ENCODE measurements around the gene NECAB3.

Gene NECAB3

DNA sequence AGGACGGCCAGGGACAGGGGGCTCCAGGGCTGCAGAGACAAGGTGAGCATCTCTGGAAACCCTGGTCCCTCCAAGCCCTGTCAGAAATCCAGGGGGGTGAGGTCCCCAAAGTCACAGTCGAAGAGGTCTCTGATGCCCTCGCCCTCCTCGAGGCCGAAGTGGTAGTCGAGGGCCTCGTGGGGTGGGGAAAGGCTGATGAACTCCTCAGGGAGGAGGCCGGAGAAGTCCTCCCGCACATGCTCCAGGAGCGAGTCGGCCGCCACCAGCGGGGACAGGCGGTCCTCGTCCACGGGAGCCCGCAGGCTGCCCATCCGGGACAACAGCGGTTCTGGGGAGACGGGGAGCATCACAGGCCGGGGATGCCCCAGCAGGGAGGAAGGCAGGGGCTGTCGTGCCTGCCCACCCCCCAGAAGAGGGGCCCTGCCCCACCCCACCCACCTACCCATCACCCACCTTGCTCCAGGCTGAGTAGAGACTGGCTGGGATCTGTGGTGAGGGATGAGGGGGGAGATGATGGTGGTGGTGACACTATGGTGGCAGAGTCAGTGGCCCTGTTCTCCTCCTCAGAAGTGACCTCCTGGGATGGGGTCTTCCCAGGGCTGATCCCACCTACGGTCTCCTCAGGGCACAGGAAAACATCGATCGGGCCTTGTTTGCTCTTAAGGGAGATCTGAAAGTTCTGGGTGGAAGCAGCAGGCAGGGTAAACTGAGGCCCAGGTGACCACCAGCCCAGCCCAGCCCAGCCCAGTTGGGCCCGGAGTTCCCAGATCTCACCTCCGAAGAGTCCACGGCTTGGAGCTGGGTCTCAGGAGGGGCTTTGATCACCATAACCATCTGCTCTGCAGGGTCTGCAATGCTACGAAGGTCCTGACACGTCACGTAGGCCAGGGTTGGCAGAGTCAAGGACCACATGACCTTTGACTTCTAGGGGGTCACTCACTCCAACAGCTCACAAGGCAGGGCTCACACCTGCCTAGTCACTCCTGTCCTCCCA, 2.7 kb upstream of the NECAB3 start:
- no peak for DNase-seq (ENCODE audit: low spot score)

- no peak for DNase-seq (ENCODE audit: low spot score)
These were observed 1.9 kb upstream of the NECAB3 start for GRCh38 chr20:33676121-33676520.

DNA sequence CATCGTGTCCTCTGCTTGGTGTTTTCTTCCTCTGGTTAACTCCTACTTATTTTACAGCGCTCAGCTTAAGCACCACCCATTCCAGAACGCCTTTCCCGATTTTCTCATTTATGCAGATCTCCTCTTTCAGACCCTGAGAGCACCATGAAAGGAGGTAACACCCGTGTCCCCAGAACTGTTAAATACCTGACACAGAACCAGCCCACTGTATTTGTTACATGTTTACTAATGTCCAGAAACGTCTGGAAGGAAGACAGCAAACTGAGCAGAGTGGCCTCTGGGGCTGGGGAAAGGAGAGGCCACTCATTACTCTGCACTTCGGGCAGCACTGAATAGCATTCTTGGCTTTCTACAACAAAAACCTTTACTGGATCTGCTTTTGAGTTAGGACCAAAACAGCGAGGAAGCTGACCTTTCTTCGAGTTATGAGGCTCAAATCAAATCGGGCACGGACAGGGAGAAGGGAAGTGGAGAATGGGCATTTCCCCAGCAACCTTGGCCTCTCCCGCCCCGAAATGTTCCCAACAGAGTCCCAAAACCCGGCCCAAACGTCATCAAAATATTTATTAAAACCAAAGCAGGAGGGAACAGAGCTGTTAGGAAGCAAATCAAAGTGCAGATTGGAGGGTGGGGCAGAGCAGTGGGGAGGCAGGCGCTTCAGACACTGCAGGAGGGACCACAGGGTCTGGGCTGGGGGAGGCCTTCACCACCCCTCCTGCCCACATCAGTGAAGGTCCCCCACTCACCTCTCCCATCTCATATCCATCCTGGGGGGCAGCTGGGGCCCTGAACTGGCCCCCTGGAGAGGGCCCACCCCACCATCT, 1.1 kb upstream of the NECAB3 start:
- no peak for DNase-seq (ENCODE audit: low spot score)

GRCh38 chr20:33673410-33674293, 576 bp downstream of the NECAB3 start:
- peak; percentile 20 for DNase-seq (ENCODE audit: low spot score)

- no peak for DNase-seq (ENCODE audit: low spot score)
These were observed 1.2 kb downstream of the NECAB3 start for GRCh38 chr20:33673114-33673409.

DNA sequence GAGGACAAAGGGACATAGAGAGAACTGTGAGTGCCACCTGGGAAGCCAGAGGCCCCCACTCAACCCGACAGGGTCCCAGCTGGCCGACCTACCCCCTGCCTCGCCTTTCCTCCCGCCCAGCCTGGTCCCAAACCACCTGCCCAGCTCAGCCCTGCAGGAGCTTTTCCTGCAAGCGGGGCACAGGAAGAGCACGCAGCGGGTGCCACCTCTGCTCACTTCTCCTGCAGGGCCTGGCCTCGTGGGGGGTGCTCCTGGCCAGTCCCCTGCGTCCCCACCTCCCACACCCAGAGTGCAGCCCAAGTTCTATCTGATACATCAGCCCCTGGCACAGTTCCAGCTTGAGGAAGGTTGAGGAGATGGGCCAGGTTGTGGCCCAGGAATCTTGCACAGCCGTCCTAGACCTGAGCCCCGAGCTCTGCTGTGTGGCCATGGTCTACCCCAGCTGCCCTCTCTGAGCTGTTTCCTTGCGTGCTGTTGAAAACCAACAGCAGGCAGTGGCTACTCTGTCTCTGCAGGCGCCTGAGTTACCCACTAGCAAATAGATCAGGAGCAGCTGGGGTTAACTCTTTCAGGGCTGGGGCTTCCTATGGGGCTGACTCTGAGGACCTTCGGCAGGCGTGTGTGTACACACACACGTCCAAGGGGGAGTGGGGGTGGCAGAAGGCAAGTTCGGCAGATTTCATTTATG, 1.7 kb downstream of the NECAB3 start:
- DNase-seq (ENCODE audit: low spot score): peak; percentile 32

- DNase-seq (ENCODE audit: low spot score): no peak
These were observed 2.5 kb downstream of the NECAB3 start for GRCh38 chr20:33671573-33672288.

- DNase-seq (ENCODE audit: low spot score): no peak
These were observed 3.3 kb downstream of the NECAB3 start for GRCh38 chr20:33670715-33671499.

GRCh38 chr20:33669873-33670640, 4.2 kb downstream of the NECAB3 start:
- DNase-seq (ENCODE audit: low spot score): no peak

DNA sequence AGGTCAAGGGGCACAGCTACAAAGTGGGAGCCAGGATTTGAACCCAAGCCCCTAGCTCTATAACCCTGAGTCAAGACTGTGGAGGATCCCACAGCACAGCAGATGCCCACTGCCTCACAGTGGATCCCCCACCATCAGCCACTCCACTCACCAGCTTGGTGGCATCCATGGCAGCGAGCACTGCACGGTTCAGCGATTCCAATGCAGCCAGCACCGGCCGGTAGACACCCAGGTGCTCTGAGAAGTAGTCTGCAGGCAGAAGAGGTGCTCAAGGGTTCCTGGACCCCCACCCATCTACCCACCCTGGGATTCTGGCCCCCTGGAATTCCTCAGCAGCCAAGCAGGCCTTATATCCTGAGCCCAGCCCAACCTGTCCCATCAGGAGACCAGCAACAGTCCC, 5.0 kb downstream of the NECAB3 start:
- no peak for DNase-seq (ENCODE audit: low spot score)

GRCh38 chr20:33668466-33669155, 5.6 kb downstream of the NECAB3 start:
- no peak for DNase-seq (ENCODE audit: low spot score)

GRCh38 chr20:33667676-33668465, 6.4 kb downstream of the NECAB3 start:
- peak; percentile 90 for DNase-seq (ENCODE audit: low spot score)

DNA sequence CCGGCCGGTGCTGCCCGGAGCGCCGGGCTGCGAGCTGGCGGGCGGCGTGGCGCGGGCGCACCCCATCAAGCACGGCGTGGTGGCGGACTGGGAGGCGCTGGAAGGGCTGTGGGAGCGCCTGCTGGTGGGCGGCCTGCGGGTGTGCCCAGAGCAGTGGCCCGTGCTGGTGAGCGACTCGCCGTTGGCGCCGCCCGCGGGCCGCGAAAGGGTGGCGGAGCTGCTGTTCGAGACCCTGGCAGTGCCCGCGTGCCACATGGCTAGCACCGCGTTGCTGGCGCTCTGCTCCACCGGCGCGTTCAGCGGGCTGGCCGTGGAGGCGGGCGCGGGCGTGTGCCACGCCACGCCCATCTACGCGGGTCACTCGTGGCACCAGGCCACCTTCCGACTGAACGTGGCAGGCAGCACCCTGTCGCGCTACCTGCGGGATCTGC, 7.0 kb downstream of the NECAB3 start:
- DNase-seq (ENCODE audit: low spot score): peak; percentile 39

DNA sequence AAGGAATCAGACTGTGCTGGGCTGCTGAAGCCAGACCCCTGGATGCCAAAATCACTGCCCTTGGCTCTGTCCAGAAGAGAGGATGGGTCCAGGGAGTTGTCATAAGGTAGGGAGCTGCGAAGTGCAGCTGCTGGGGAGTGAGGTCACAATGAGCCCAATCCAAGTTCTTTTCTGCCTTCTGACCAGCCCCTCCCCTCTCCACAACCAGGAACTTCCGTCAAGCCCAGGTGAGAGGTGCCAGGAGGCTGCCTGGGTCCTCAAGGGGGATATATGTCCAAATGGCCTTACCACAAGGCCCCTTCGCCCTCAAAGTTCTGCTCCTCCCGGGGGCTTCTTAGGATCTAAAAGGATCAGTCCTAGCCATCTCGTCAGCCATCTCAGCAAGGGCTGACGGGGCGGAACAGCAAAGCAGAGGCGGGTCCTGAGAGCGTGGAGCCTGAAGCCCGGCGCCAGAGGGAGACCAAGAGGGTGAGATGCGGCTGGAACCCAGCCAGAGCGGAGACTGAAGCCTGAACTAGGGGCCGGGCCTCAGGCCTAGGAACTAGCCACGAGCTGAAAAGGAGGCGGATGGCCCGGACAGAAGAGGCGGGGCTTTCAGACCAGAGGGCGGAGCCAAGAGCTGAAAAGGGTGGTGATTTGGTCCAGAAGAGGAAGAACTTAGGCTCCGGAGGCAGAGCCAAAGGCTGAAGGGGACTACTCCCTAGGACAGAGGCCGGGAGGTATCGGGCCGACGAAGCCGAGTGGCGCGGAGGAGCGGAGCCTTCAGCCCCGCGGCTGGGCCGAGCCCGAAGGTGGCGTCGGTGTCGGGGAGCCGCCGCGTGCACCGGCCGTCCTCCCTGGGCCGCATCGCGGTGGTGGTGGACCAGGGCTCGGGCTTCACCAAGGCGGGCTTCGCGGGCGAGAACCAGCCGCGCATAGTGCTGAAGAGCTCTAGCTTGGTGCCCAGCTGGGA, 7.7 kb downstream of the NECAB3 start, which contains the start of gene ACTL10:
ACTL10 (plus strand) TSS at position 651 of the 952 bp plus-strand sequence. CDS start 555 bp downstream, outside the sequence.
- DNase-seq (ENCODE audit: low spot score): peak; percentile 96

DNA sequence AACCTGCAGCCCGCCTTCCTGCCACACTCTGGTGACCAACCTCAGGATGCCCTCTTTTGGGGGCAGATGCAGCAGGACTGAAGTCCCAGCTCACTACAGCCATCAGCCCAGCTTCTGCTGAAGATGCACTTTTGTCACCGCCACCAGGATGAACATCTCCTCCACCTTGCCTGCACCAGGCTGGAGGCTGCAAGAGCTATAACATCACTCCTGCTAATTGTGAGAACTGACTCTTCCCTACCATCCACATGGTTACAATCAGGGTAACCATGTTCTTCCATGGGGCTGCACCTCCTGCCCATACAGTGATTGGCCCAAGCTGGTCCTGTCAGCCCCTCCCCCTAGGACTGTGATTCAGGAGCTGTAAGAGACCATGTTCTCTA, 9.5 kb downstream of the NECAB3 start:
- DNase-seq (ENCODE audit: low spot score): no peak

GRCh38 chr20:33664085-33664761, 10.0 kb downstream of the NECAB3 start:
- no peak for DNase-seq (ENCODE audit: low spot score)
